ENCODE measurements around the gene MRFAP1. TPM values are rescaled to one million over a fixed set of nuclear protein-coding genes. Genes with fewer than 3 reads are reported as not detected.

MRFAP1 gene
- total RNA-seq, 1 donor from 2014 or later, result 166 TPM

DNA sequence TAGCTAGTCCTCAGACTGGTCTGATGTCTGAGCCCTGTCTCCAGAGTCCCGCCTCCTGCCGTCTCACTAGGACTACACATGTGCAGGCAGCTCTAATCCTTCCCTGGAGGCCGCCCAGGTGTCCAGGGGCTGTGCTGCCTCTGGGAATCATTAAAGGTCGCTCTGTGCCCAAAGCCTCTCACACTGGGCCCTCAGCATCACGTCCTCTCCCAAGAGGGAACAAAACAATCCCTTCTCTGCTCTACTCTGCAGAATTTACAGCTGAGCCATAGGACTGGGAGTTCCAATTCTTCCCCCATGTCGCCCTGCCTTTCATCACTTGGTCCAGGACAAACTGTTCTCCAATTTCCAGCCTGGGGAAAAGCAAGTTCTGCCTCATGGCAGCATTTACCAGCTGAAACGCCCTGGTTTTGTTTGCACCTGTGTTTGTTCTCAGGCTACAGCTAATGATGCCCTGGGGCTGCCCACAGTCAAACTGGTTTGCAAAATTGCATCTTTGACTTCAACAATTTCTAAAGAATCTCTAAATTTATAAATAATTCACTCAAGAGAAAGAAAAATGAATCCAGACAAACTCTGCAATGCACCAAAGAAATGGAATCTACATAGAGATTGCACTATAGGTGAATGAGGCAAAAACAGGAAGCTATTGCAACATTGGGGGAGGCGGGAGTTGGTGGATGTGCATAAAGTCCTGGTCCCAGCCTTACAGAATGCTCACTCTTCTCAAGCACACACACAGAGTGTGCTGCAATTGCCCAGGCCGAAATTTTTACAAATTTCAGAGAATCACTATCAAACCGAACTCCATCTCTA lies 7.2 kb upstream of the MRFAP1 start:
- TF ChIP-seq, protein P1, sequence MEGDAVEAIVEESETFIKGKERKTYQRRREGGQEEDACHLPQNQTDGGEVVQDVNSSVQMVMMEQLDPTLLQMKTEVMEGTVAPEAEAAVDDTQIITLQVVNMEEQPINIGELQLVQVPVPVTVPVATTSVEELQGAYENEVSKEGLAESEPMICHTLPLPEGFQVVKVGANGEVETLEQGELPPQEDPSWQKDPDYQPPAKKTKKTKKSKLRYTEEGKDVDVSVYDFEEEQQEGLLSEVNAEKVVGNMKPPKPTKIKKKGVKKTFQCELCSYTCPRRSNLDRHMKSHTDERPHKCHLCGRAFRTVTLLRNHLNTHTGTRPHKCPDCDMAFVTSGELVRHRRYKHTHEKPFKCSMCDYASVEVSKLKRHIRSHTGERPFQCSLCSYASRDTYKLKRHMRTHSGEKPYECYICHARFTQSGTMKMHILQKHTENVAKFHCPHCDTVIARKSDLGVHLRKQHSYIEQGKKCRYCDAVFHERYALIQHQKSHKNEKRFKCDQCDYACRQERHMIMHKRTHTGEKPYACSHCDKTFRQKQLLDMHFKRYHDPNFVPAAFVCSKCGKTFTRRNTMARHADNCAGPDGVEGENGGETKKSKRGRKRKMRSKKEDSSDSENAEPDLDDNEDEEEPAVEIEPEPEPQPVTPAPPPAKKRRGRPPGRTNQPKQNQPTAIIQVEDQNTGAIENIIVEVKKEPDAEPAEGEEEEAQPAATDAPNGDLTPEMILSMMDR (IDR thresholded peaks at IDR 0.05), result no peak
- no peak for TF ChIP-seq POLR2AphosphoS5 (IDR thresholded peaks at IDR 0.05; ENCODE audit: insufficient read depth in 1 of 2, low read depth in 1 of 2)
- TF ChIP-seq POLR2A (IDR thresholded peaks at IDR 0.05), result no peak
- intact Hi-C loops (cut with DNase I), result no loop called here
- DNase-seq (ENCODE audit: extremely low spot score in 2 of 2), result no peak
- no peaks in the 10 kb centered on the region for H3K36me3 ChIP-seq
- no peaks in the 10 kb centered on the region for H3K27me3 ChIP-seq
- H3K27ac ChIP-seq, result peak overlapping the region; percentile 66
- peaks cover 8% of the 10 kb centered on the region for H3K4me1 ChIP-seq
- H3K9me3 ChIP-seq, result no peaks in the 10 kb centered on the region
- H3K4me3 ChIP-seq, result no peak overlapping the region

DNA sequence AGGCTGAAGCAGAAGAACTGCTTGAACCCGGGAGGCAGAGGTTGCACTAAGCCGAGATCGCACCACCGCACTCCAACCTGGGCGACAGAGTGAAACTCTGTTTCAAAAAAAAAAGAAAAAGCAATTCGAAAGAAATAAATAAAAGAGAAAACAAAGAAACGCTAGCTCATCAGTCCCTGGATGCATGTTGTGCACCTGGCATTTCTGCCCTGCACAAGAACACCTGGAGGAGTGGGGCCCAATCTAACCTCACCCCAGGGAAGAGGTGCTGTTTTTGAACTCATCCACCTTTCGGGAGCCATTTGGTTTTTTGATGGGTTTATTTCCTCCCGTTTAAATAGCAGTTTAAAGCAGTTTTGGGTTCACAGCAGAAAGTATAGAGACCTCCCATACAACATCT lies 5.7 kb upstream of the MRFAP1 start:
- Histone ChIP-seq H3K4me1 (peaks cover 16% of the 10 kb centered on the region), H3K27ac (no peak overlapping the region), H3K27me3 (no peaks in the 10 kb centered on the region), H3K36me3 (no peaks in the 10 kb centered on the region), H3K9me3 (no peaks in the 10 kb centered on the region), H3K4me3 (no peak overlapping the region)
- intact Hi-C loops (cut with DNase I), result no loop called here
- TF ChIP-seq, protein P1 (IDR thresholded peaks at IDR 0.05), result no peak
- TF ChIP-seq POLR2AphosphoS5 (IDR thresholded peaks at IDR 0.05; ENCODE audit: insufficient read depth in 1 of 2, low read depth in 1 of 2), result no peak
- TF ChIP-seq POLR2A (IDR thresholded peaks at IDR 0.05), result no peak
- DNase-seq (ENCODE audit: extremely low spot score in 2 of 2), result no peak

DNA sequence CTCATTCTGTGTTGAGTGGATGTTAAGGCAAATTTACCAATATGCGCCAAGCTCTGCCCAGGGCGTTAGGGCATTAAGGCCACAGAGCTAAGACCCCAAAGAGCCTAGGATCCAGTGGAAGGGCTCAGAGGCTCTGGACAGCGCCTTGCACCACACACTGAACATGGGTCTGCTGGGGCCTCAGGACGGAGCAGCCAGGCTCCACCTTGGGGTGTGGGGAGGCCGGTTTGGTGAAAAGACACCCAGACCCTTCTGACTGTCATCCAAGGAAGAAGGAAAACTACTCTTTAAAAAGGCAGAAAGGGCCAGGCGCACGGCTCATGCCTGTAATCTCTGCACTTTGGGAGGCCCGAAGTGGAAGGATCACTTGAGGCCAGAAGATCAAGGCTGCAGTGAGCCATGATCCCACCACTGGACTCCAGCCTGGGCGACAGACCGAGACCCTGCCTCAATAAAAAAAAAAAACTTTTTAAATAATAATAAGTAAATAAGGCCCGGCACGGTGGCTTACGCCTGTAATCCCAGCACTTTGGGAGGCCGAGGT lies 1.3 kb upstream of the MRFAP1 start:
- no peak overlapping the region for H3K27ac ChIP-seq
- peaks cover 33% of the 10 kb centered on the region for H3K4me1 ChIP-seq
- intact Hi-C loops (cut with DNase I), result no loop called here
- no peak overlapping the region for H3K4me3 ChIP-seq
- H3K9me3 ChIP-seq, result no peaks in the 10 kb centered on the region
- H3K36me3 ChIP-seq, result peaks cover 0 to 22% of the 10 kb centered on the region in 2 donors
- no peak for DNase-seq (ENCODE audit: extremely low spot score in 2 of 2)
- no peaks in the 10 kb centered on the region for H3K27me3 ChIP-seq
- TF ChIP-seq POLR2A (IDR thresholded peaks at IDR 0.05) (no peak), POLR2AphosphoS5 (IDR thresholded peaks at IDR 0.05; ENCODE audit: insufficient read depth in 1 of 2, low read depth in 1 of 2) (no peak)
- TF ChIP-seq, protein P1 (IDR thresholded peaks at IDR 0.05), result no peak

DNA sequence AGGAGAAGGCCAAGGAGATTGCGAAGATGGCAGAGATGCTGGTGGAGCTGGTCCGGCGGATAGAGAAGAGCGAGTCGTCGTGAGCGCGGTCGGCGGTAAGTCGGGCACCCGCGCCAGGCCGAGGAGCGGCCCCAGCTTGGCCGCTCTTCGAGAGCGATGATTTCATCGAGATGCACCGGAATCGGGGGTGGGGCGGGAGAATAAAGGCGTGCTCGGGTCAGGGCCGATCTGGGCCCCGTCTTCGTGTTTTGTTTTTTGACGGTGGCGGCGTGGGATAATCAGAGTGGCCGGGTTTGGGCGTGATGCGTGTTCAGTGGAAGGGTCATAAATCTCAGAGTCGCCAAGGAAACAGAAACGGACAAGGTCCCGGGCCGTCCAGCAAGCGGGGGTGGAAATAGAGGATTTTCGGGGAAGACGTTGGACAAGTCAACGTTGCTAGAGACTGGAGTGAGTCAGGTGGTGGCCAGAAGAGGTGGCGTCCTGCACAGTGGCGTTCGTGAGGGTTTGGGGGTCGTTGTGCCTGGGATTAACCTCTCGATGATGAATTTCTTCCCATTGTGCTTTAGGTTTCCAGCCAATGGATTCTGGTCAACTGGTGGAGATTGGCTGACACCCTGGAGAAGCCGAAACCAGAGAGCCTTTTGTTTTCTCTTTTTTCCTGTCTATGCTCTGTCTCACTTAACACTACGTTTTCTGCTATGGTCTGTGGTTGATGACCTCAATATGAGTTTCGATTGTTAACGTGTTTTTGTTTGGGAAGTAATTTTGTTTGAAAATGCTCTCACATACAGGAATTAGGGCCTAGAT lies 882 bp downstream of the MRFAP1 start:
- intact Hi-C loops (cut with DNase I), result no loop called here
- Histone ChIP-seq H3K27me3 (no peaks in the 10 kb centered on the region), H3K4me3 (peak overlapping the region; percentile 79 to 81), H3K27ac (peak overlapping the region; percentile 91), H3K36me3 (peaks cover 0 to 22% of the 10 kb centered on the region in 2 donors), H3K9me3 (no peaks in the 10 kb centered on the region), H3K4me1 (peaks cover 31% of the 10 kb centered on the region)
- TF ChIP-seq POLR2A (IDR thresholded peaks at IDR 0.05) (no peak), POLR2AphosphoS5 (IDR thresholded peaks at IDR 0.05; ENCODE audit: insufficient read depth in 1 of 2, low read depth in 1 of 2) (no peak)
- TF ChIP-seq, protein P1 (IDR thresholded peaks at IDR 0.05), result no peak
- no peak for DNase-seq (ENCODE audit: extremely low spot score in 2 of 2)
